ENCODE measurements around the gene IL1RAP.

IL1RAP gene

DNA sequence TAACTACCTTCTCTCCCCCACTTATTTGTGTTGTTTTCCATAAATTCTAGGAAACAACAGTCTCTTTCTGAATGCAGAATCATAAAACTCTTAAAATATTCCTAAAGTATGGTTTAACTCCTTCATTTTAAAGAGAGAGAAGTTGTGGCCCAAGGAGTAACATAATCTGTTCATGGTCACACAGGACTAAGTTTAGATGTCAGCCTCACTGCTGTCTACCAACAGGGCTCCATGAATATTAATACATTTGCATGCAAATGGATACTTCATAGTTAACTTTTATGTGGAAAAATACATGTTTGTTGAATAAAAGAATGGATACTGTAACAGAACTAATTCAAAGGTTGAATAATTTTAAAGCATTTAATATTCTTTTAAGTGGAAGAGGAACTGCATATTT is 18.5 kb upstream of the IL1RAP start:
- Histone ChIP-seq H3K36me3 (ENCODE audit: insufficient read depth, low read length) (no peaks in the 10 kb centered on the region), H3K9ac (ENCODE audit: low read length) (no peak overlapping the region), H3K27ac (ENCODE audit: low read depth, low read length) (no peak overlapping the region), H3K9me3 (ENCODE audit: low read length) (no peaks in the 10 kb centered on the region), H3K27me3 (ENCODE audit: control insufficient read depth in 1 of 2, insufficient read depth in 2 of 2, low read length in 2 of 2) (no peaks in the 10 kb centered on the region), H3K4me3 (ENCODE audit: low read depth in 1 of 2, low read length in 2 of 2) (no peak overlapping the region), H3K4me1 (ENCODE audit: insufficient read depth, low read length) (no peaks in the 10 kb centered on the region)

- H3K36me3 ChIP-seq (ENCODE audit: insufficient read depth, low read length), result no peaks in the 10 kb centered on the region
- no peak overlapping the region for H3K27ac ChIP-seq (ENCODE audit: low read depth, low read length)
- H3K9ac ChIP-seq (ENCODE audit: low read length), result no peak overlapping the region
- H3K4me1 ChIP-seq (ENCODE audit: insufficient read depth, low read length), result no peaks in the 10 kb centered on the region
- no peak overlapping the region for H3K4me3 ChIP-seq (ENCODE audit: low read depth in 1 of 2, low read length in 2 of 2)
- no peaks in the 10 kb centered on the region for H3K27me3 ChIP-seq (ENCODE audit: control insufficient read depth in 1 of 2, insufficient read depth in 2 of 2, low read length in 2 of 2)
- no peaks in the 10 kb centered on the region for H3K9me3 ChIP-seq (ENCODE audit: low read length)
These were observed 18.1 kb upstream of the IL1RAP start for GRCh38 chr3:190495796-190496195.

DNA sequence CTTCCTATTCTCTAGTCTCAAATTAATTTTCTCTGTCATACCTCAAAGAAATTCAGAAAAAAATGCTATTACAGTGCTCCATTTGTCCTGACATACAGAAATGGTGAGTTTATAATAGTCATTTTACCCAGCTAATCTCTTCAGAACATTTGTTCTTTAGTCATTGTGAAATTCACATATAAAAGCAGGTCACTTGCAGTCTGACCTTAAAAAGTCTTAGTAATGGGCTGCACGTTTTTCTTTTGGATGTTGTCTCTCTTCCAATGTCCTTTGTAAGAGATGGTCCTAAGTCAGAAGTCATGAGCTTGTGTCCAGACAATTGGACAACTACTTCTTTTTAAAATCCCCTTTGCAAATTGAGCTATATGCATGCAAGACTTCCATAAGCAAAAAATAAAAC is 17.0 kb upstream of the IL1RAP start:
- no peaks in the 10 kb centered on the region for H3K27me3 ChIP-seq (ENCODE audit: control insufficient read depth in 1 of 2, insufficient read depth in 2 of 2, low read length in 2 of 2)
- H3K9me3 ChIP-seq (ENCODE audit: low read length), result no peaks in the 10 kb centered on the region
- no peak overlapping the region for H3K9ac ChIP-seq (ENCODE audit: low read length)
- no peak overlapping the region for H3K27ac ChIP-seq (ENCODE audit: low read depth, low read length)
- H3K4me1 ChIP-seq (ENCODE audit: insufficient read depth, low read length), result no peaks in the 10 kb centered on the region
- H3K4me3 ChIP-seq (ENCODE audit: low read depth in 1 of 2, low read length in 2 of 2), result no peak overlapping the region
- no peaks in the 10 kb centered on the region for H3K36me3 ChIP-seq (ENCODE audit: insufficient read depth, low read length)

DNA sequence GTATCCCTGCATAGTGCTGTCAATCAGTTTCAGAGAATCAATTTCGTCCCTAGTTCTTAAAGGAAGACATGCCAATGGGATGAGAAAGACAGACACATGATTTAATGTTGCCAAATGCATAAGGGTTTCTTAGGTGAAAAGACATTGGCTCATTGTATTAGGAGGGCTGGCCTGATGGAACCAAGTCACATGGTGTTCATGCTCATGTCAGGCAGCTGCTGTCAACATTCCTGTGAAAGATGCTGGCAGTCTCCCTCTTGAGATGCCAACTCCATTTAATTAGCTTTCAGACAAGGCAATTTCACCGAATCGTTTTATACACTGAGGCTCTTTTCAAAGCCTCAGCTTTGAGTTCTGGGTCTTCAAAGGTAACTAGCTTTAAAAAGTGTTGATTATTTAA is 16.1 kb upstream of the IL1RAP start:
- H3K4me3 ChIP-seq (ENCODE audit: low read depth in 1 of 2, low read length in 2 of 2), result no peak overlapping the region
- no peaks in the 10 kb centered on the region for H3K9me3 ChIP-seq (ENCODE audit: low read length)
- no peak overlapping the region for H3K27ac ChIP-seq (ENCODE audit: low read depth, low read length)
- H3K9ac ChIP-seq (ENCODE audit: low read length), result no peak overlapping the region
- no peaks in the 10 kb centered on the region for H3K4me1 ChIP-seq (ENCODE audit: insufficient read depth, low read length)
- H3K27me3 ChIP-seq (ENCODE audit: control insufficient read depth in 1 of 2, insufficient read depth in 2 of 2, low read length in 2 of 2), result no peaks in the 10 kb centered on the region
- no peaks in the 10 kb centered on the region for H3K36me3 ChIP-seq (ENCODE audit: insufficient read depth, low read length)

GRCh38 chr3:190498293-190498692 is 15.6 kb upstream of the IL1RAP start:
- Histone ChIP-seq H3K4me3 (ENCODE audit: low read depth in 1 of 2, low read length in 2 of 2) (no peak overlapping the region), H3K4me1 (ENCODE audit: insufficient read depth, low read length) (no peaks in the 10 kb centered on the region), H3K27ac (ENCODE audit: low read depth, low read length) (no peak overlapping the region), H3K9me3 (ENCODE audit: low read length) (no peaks in the 10 kb centered on the region), H3K36me3 (ENCODE audit: insufficient read depth, low read length) (no peaks in the 10 kb centered on the region), H3K9ac (ENCODE audit: low read length) (no peak overlapping the region), H3K27me3 (ENCODE audit: control insufficient read depth in 1 of 2, insufficient read depth in 2 of 2, low read length in 2 of 2) (no peaks in the 10 kb centered on the region)

- Histone ChIP-seq H3K27ac (ENCODE audit: low read depth, low read length) (no peak overlapping the region), H3K9me3 (ENCODE audit: low read length) (no peaks in the 10 kb centered on the region), H3K4me1 (ENCODE audit: insufficient read depth, low read length) (no peaks in the 10 kb centered on the region), H3K27me3 (ENCODE audit: control insufficient read depth in 1 of 2, insufficient read depth in 2 of 2, low read length in 2 of 2) (no peaks in the 10 kb centered on the region), H3K36me3 (ENCODE audit: insufficient read depth, low read length) (no peaks in the 10 kb centered on the region), H3K9ac (ENCODE audit: low read length) (no peak overlapping the region), H3K4me3 (ENCODE audit: low read depth in 1 of 2, low read length in 2 of 2) (no peak overlapping the region)
These were observed 14.8 kb upstream of the IL1RAP start for GRCh38 chr3:190499122-190499521.

DNA sequence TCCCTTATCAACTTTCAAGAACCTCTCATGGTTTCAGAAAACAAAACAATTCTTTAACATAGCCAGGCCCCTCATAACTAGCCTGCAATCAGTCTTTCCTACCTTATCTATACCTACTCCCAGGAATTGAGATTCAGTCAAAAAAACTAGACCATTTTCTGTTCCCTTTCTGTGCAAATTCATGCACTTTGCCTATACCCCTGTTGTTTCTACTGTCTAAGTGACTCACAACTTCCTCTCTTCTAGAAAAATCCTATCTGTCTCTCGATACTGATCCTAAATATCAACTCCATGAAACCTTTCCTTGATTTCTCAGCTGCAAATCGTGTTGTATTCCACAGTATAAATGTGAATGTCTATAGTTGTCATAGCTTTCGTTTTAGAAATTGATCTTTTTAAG is 10.9 kb upstream of the IL1RAP start:
- Histone ChIP-seq H3K4me1 (ENCODE audit: insufficient read depth, low read length) (no peaks in the 10 kb centered on the region), H3K27ac (ENCODE audit: low read depth, low read length) (no peak overlapping the region), H3K9ac (ENCODE audit: low read length) (no peak overlapping the region), H3K36me3 (ENCODE audit: insufficient read depth, low read length) (no peaks in the 10 kb centered on the region), H3K27me3 (ENCODE audit: control insufficient read depth in 1 of 2, insufficient read depth in 2 of 2, low read length in 2 of 2) (no peaks in the 10 kb centered on the region), H3K9me3 (ENCODE audit: low read length) (no peaks in the 10 kb centered on the region), H3K4me3 (ENCODE audit: low read depth in 1 of 2, low read length in 2 of 2) (no peak overlapping the region)

DNA sequence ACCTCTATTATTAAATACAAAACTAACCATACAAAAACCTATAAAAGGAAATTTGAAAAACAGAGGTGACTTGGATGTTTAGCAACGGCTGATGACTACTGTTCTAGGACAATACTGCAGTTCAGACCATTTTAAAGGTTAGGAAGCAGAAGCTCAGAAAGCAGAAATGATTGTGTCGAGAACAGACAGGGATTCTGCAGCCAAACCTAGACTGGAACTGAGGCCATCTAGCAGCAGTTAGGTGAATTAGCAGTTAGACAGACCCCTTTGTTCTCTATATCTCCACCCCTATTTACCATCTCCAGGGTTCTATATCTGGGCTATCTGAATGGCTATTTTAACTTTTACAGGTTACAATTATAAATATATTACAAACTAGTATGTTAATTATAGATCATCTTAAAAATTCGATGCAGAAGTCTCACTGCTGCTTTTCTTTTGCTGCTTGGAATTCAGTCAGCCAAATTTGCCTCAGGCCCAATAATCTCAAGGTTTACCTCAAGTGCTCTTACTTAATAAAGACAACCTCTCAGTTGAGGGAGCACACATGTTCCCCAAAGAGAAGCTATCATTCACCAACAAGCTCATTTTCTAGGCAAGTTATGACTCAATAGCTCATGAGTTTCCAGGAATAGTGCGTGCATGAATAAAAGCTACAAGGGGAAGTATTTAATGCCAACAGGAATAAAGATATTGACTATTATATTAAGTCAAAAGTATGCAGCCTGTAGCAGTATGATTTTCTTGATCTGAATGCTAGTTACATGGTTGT is 9.3 kb upstream of the IL1RAP start:
- H3K36me3 ChIP-seq (ENCODE audit: insufficient read depth, low read length), result no peaks in the 10 kb centered on the region
- H3K27ac ChIP-seq (ENCODE audit: low read depth, low read length), result no peak overlapping the region
- H3K9ac ChIP-seq (ENCODE audit: low read length), result no peak overlapping the region
- H3K27me3 ChIP-seq (ENCODE audit: control insufficient read depth in 1 of 2, insufficient read depth in 2 of 2, low read length in 2 of 2), result no peaks in the 10 kb centered on the region
- no peaks in the 10 kb centered on the region for H3K4me1 ChIP-seq (ENCODE audit: insufficient read depth, low read length)
- H3K4me3 ChIP-seq (ENCODE audit: low read depth in 1 of 2, low read length in 2 of 2), result no peak overlapping the region
- H3K9me3 ChIP-seq (ENCODE audit: low read length), result no peaks in the 10 kb centered on the region

GRCh38 chr3:190505381-190506003 is 8.4 kb upstream of the IL1RAP start:
- no peak overlapping the region for H3K27ac ChIP-seq (ENCODE audit: low read depth, low read length)
- H3K9ac ChIP-seq (ENCODE audit: low read length), result no peak overlapping the region
- H3K27me3 ChIP-seq (ENCODE audit: control insufficient read depth in 1 of 2, insufficient read depth in 2 of 2, low read length in 2 of 2), result no peaks in the 10 kb centered on the region
- H3K4me1 ChIP-seq (ENCODE audit: insufficient read depth, low read length), result no peaks in the 10 kb centered on the region
- no peaks in the 10 kb centered on the region for H3K36me3 ChIP-seq (ENCODE audit: insufficient read depth, low read length)
- H3K9me3 ChIP-seq (ENCODE audit: low read length), result no peaks in the 10 kb centered on the region
- no peak overlapping the region for H3K4me3 ChIP-seq (ENCODE audit: low read depth in 1 of 2, low read length in 2 of 2)

- H3K27ac ChIP-seq (ENCODE audit: low read depth, low read length), result no peak overlapping the region
- no peaks in the 10 kb centered on the region for H3K4me1 ChIP-seq (ENCODE audit: insufficient read depth, low read length)
- no peaks in the 10 kb centered on the region for H3K9me3 ChIP-seq (ENCODE audit: low read length)
- no peak overlapping the region for H3K9ac ChIP-seq (ENCODE audit: low read length)
- H3K4me3 ChIP-seq (ENCODE audit: low read depth in 1 of 2, low read length in 2 of 2), result no peak overlapping the region
- H3K36me3 ChIP-seq (ENCODE audit: insufficient read depth, low read length), result no peaks in the 10 kb centered on the region
- no peaks in the 10 kb centered on the region for H3K27me3 ChIP-seq (ENCODE audit: control insufficient read depth in 1 of 2, insufficient read depth in 2 of 2, low read length in 2 of 2)
These were observed 7.6 kb upstream of the IL1RAP start for GRCh38 chr3:190506271-190506670.

GRCh38 chr3:190512666-190513065 is 1.2 kb upstream of the IL1RAP start:
- Histone ChIP-seq H3K9ac (ENCODE audit: low read length) (no peak overlapping the region), H3K27me3 (ENCODE audit: control insufficient read depth in 1 of 2, insufficient read depth in 2 of 2, low read length in 2 of 2) (no peaks in the 10 kb centered on the region), H3K9me3 (ENCODE audit: low read length) (no peaks in the 10 kb centered on the region), H3K4me3 (ENCODE audit: low read depth in 1 of 2, low read length in 2 of 2) (no peak overlapping the region), H3K27ac (ENCODE audit: low read depth, low read length) (no peak overlapping the region), H3K36me3 (ENCODE audit: insufficient read depth, low read length) (no peaks in the 10 kb centered on the region), H3K4me1 (ENCODE audit: insufficient read depth, low read length) (peaks cover 3% of the 10 kb centered on the region)

Measured in muscle layer of colon (tissue), 2 donors.